Endodermal cell (in vitro differentiated cells): Measurements from ENCODE around the gene CDKN3. TPM values are rescaled to one million over a fixed set of nuclear protein-coding genes. Genes with fewer than 3 reads are reported as not detected.

Experiments
- DNase-seq: peaks from one replicate; pipeline ENCODE4 v3.0.0-alpha.2; 2017
- H3K27ac ChIP-seq: 2 replicates; pipeline ENCODE4 v1.5.1; 2013; ENCODE audit warnings: mild to moderate bottlenecking, low read depth, low read length, moderate library complexity
- H3K27me3 ChIP-seq: 2 replicates; pipeline ENCODE4 v1.6.1; 2013; ENCODE audit warnings: mild to moderate bottlenecking, low read length, moderate library complexity; ENCODE audit not compliant: insufficient read depth, control insufficient read depth, poor library complexity, severe bottlenecking
- H3K36me3 ChIP-seq: 2 replicates; pipeline ENCODE4 v1.7.0; 2013; ENCODE audit warnings: mild to moderate bottlenecking, low read length, moderate library complexity; ENCODE audit not compliant: control insufficient read depth, insufficient read depth
- H3K4me1 ChIP-seq: one replicate; pipeline ENCODE4 v1.7.0; 2013; ENCODE audit warnings: low read length; ENCODE audit not compliant: control insufficient read depth, insufficient read depth
- H3K4me3 ChIP-seq: 2 replicates; pipeline ENCODE4 v1.5.1; 2013; ENCODE audit warnings: mild to moderate bottlenecking, low read length, moderate library complexity
- H3K9ac ChIP-seq: 2 replicates; pipeline ENCODE4 v1.6.1; 2013; ENCODE audit warnings: mild to moderate bottlenecking, low read length, moderate library complexity; ENCODE audit not compliant: poor library complexity, severe bottlenecking; ENCODE audit errors: extremely low read depth
- H3K9me3 ChIP-seq: 2 replicates; pipeline ENCODE4 v1.6.1; 2013; ENCODE audit warnings: mild to moderate bottlenecking, low read length, moderate library complexity; ENCODE audit not compliant: control insufficient read depth
- H3K27ac Mint-ChIP-seq: 2 replicates; pipeline ENCODE4 v1.8.0; 2020; ENCODE audit warnings: mixed read lengths
- H3K27me3 Mint-ChIP-seq: 2 replicates; pipeline ENCODE4 v1.8.0; 2021; ENCODE audit warnings: mild to moderate bottlenecking, mixed read lengths; ENCODE audit not compliant: insufficient read depth
- H3K36me3 Mint-ChIP-seq: 2 replicates; pipeline ENCODE4 v1.8.0; 2020; ENCODE audit warnings: low read depth, mixed read lengths
- H3K4me1 Mint-ChIP-seq: 2 replicates; pipeline ENCODE4 v1.8.0; 2020; ENCODE audit warnings: mixed read lengths
- H3K4me3 Mint-ChIP-seq: 2 replicates; pipeline ENCODE4 v1.8.0; 2020; ENCODE audit warnings: mild to moderate bottlenecking, moderate library complexity, mixed read lengths
- H3K9me3 Mint-ChIP-seq: 2 replicates; pipeline ENCODE4 v1.8.0; 2020; ENCODE audit warnings: mild to moderate bottlenecking, mixed read lengths
- WGBS, 2 experiments: methylation state at CpG; one replicate each; pipeline versions ENCODE4 v1.1.5 to v1.1.7; 2013; ENCODE audit warnings: missing lambda C conversion rate in 2 of 2, mixed read lengths in 1 of 2; ENCODE audit not compliant: insufficient coverage in 1 of 2, insufficient read length in 1 of 2; 5-methylcytosine and 5-hydroxymethylcytosine counted together
- total RNA-seq, 2 donors: library from RNA; stranded (reverse); fragmentation: NEBNext Ultra II Directional in 1 of 2; extraction: Animal tissue kit (Norgen Biotek cat#: 25700) in 1 of 2; gene quantifications; 2 replicates in 1 of 2; 3 replicates in 1 of 2; pipeline ENCODE4 v1.2.1, GENCODE V29; 2021
- TF ChIP-seq, protein P1 (sequence below): fragments of 200-600 bp; sonication (generic); conservative IDR thresholded peaks from 2 replicates; pipeline ENCODE4 v1.5.0; 2021; ENCODE audit warnings: antibody characterized with exemption, mild to moderate bottlenecking

The CDKN3 gene
- total RNA-seq, 2 donors from 2014 or later: 31.5 to 39.8 TPM

DNA sequence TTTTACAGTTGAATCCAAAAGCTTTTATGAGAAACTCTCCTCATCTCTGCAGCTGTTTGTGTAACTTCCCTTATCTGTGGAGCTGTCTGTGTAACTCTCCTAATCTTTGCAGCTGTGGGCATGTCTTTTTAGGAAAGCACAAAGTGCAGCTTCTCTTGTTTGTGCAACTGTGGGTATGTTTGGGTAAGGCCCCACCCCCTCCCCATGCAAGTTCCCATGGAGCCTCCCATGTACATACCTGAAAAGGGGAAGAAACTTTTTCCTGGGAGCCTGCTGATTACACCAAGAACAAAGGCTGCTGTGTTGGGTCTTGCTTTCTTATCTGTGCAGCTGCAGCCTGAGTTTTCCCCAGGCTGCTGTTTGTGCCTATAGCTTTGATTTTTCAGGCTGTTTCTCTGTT is 42.7 kb upstream of the CDKN3 start:
- TF ChIP-seq, protein P1, sequence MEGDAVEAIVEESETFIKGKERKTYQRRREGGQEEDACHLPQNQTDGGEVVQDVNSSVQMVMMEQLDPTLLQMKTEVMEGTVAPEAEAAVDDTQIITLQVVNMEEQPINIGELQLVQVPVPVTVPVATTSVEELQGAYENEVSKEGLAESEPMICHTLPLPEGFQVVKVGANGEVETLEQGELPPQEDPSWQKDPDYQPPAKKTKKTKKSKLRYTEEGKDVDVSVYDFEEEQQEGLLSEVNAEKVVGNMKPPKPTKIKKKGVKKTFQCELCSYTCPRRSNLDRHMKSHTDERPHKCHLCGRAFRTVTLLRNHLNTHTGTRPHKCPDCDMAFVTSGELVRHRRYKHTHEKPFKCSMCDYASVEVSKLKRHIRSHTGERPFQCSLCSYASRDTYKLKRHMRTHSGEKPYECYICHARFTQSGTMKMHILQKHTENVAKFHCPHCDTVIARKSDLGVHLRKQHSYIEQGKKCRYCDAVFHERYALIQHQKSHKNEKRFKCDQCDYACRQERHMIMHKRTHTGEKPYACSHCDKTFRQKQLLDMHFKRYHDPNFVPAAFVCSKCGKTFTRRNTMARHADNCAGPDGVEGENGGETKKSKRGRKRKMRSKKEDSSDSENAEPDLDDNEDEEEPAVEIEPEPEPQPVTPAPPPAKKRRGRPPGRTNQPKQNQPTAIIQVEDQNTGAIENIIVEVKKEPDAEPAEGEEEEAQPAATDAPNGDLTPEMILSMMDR: no peak
- H3K36me3 Mint-ChIP-seq: peaks cover 1% of the 10 kb centered on the region
- peaks cover 2% of the 10 kb centered on the region for H3K27me3 Mint-ChIP-seq
- Histone ChIP-seq H3K36me3 (no peaks in the 10 kb centered on the region), H3K4me3 (peak overlapping the region; percentile 24), H3K9ac (no peak overlapping the region), H3K27me3 (no peaks in the 10 kb centered on the region), H3K4me1 (no peaks in the 10 kb centered on the region), H3K27ac (no peak overlapping the region), H3K9me3 (peaks cover 21% of the 10 kb centered on the region)
- H3K9me3 Mint-ChIP-seq: peaks cover 13% of the 10 kb centered on the region
- no peak for DNase-seq
- no peak overlapping the region for H3K4me3 Mint-ChIP-seq
- no peak overlapping the region for H3K27ac Mint-ChIP-seq
- peaks cover 9% of the 10 kb centered on the region for H3K4me1 Mint-ChIP-seq

DNA sequence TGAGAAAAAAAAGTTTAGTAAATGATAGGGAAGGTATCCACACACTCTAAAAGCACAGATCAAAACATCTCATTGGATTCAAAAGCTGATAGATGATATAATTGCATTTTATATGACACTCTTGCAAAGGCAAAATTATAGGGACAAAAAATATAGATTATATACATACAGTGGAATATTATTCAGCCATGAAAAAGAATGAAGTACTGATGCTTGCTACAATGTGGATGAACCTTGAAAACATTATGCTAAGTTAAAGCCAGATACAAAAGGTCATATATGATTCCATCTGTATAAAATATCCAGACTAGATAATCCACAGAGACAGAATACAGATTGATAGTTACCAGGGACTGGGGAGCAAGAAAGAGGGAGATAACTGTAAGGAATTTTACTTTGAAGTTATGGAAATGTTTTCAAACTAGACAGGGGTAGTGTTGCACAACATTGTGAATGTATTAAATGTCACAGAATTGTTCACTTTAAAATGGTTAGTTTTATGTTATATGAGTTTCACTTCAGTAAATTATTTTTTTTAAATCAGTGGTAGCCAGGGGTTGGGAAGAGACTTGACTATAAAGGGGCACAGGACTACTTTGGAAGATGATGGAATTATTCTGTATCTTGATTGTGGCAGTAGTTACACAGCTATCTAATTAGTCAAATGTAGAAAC is 41.7 kb upstream of the CDKN3 start:
- H3K27me3 Mint-ChIP-seq: peaks cover 2% of the 10 kb centered on the region
- TF ChIP-seq, protein P1: no peak
- H3K27me3 ChIP-seq: no peaks in the 10 kb centered on the region
- peaks cover 13% of the 10 kb centered on the region for H3K9me3 Mint-ChIP-seq
- no peak overlapping the region for H3K4me3 Mint-ChIP-seq
- no peak overlapping the region for H3K27ac Mint-ChIP-seq
- no peaks in the 10 kb centered on the region for H3K36me3 ChIP-seq
- H3K27ac ChIP-seq: no peak overlapping the region
- no peak for DNase-seq
- H3K4me1 ChIP-seq: no peaks in the 10 kb centered on the region
- peaks cover 1% of the 10 kb centered on the region for H3K36me3 Mint-ChIP-seq
- H3K4me3 ChIP-seq: no peak overlapping the region
- no peak overlapping the region for H3K9ac ChIP-seq
- H3K4me1 Mint-ChIP-seq: peaks cover 9% of the 10 kb centered on the region
- H3K9me3 ChIP-seq: peaks cover 21% of the 10 kb centered on the region

DNA sequence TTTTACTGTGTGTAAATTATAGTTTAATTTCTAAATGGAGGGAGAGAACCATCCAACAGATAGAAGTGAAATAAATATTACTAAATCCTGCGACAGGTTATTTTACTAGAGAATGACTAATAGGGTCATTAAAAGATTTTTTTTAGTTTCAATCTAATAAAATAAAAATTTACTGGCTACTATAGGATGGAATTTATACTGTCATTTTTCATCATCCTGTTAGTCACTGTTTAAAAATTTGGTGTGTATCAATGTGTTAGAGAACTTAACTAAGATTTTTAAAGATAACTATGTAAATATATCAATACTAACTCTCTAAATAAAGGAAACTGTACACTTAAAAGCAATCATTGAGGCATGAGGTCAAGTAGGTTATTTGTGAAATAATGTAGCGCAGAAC is 41.1 kb upstream of the CDKN3 start:
- no peak overlapping the region for H3K4me3 ChIP-seq
- Mint-ChIP-seq H3K4me1 (peaks cover 7% of the 10 kb centered on the region), H3K4me3 (no peak overlapping the region), H3K27ac (no peak overlapping the region), H3K27me3 (peaks cover 2% of the 10 kb centered on the region), H3K36me3 (peaks cover 1% of the 10 kb centered on the region), H3K9me3 (peaks cover 13% of the 10 kb centered on the region)
- DNase-seq: no peak
- H3K9ac ChIP-seq: no peak overlapping the region
- 90% methylated on average over 1 of the region's 2 CpGs; no CpG with 5 or more reads in 1 of the 2 experiments for WGBS, 2 experiments
- no peaks in the 10 kb centered on the region for H3K27me3 ChIP-seq
- no peak overlapping the region for H3K27ac ChIP-seq
- H3K9me3 ChIP-seq: peaks cover 21% of the 10 kb centered on the region
- TF ChIP-seq, protein P1: no peak
- H3K36me3 ChIP-seq: no peaks in the 10 kb centered on the region
- H3K4me1 ChIP-seq: no peaks in the 10 kb centered on the region
